GM21737 (cell line): Measurements from ENCODE around the gene LAPTM4A.
"Not testable (repeated sequence)": the region's sequence is repeated elsewhere in the genome, so short reads cannot be mapped to it uniquely, and the experiment has no call there.

Source experiments
- ATAC-seq: cut with Tn5 transposase; IDR thresholded peaks from one replicate; pipeline ENCODE4 v1.9.1; 2021; ENCODE audit warnings: mild to moderate bottlenecking, moderate library complexity; ENCODE audit not compliant: unreplicated experiment

LAPTM4A gene

GRCh38 chr2:20051532-20052228 lies at the start of gene LAPTM4A:
TSS of gene LAPTM4A (minus strand) at chr2:20051628. CDS start at chr2:20051520, 108 bp downstream.
- ATAC-seq: peak; percentile 94

GRCh38 chr2:20100711-20101110 lies 49.3 kb upstream of the LAPTM4A start:
- ATAC-seq: no peak

- no peak for ATAC-seq
Observed at GRCh38 chr2:20099780-20100179, 48.4 kb upstream of the LAPTM4A start.

GRCh38 chr2:20097889-20098714 lies 46.7 kb upstream of the LAPTM4A start:
- ATAC-seq: peak; percentile 91

GRCh38 chr2:20095469-20095868 lies 44.0 kb upstream of the LAPTM4A start:
- ATAC-seq: no peak

- ATAC-seq: no peak
Observed at GRCh38 chr2:20094955-20095354, 43.5 kb upstream of the LAPTM4A start.

- ATAC-seq: no peak
Observed at GRCh38 chr2:20094142-20094755, 42.8 kb upstream of the LAPTM4A start.

GRCh38 chr2:20093263-20094141 lies 42.1 kb upstream of the LAPTM4A start:
- no peak for ATAC-seq

GRCh38 chr2:20092901-20093235 lies 41.4 kb upstream of the LAPTM4A start:
- ATAC-seq: no peak

- no peak for ATAC-seq
Observed at GRCh38 chr2:20092226-20092900, 40.9 kb upstream of the LAPTM4A start.

- no peak for ATAC-seq
Observed at GRCh38 chr2:20091305-20091991, 40.0 kb upstream of the LAPTM4A start.

- ATAC-seq: no peak
Observed at GRCh38 chr2:20089715-20090464, 38.5 kb upstream of the LAPTM4A start.

- ATAC-seq: not testable (repeated sequence)
Observed at GRCh38 chr2:20085909-20086308, 34.5 kb upstream of the LAPTM4A start.

GRCh38 chr2:20082812-20083211 lies 31.4 kb upstream of the LAPTM4A start:
- not testable (repeated sequence) for ATAC-seq

GRCh38 chr2:20081841-20082240 lies 30.4 kb upstream of the LAPTM4A start:
- ATAC-seq: no peak

GRCh38 chr2:20080839-20081415 lies 29.5 kb upstream of the LAPTM4A start:
- ATAC-seq: no peak

GRCh38 chr2:20080428-20080827 lies 29.0 kb upstream of the LAPTM4A start:
- no peak for ATAC-seq

- ATAC-seq: no peak
Observed at GRCh38 chr2:20079546-20080115, 28.2 kb upstream of the LAPTM4A start.
